Caki2 (cell line): ENCODE measurements around the gene DMAC2L. TPM values are rescaled to one million over a fixed set of nuclear protein-coding genes. Genes with fewer than 3 reads are reported as not detected.
"Not testable (repeated sequence)": the region's sequence is repeated elsewhere in the genome, so short reads cannot be mapped to it uniquely, and the experiment has no call there.

ENCODE experiments used
- DNase-seq: peaks from one replicate; pipeline ENCODE4 v3.0.0-alpha.2; 2015; ENCODE audit warnings: low read depth
- in situ Hi-C: cut with HindIII; loops from 2 replicates; pipeline ENCODE4 v1.10.0; 2016; ENCODE audit warnings: low sequenced_read_pairs, low pct_unique_long_range_greater_than_20kb, mixed read lengths
- total RNA-seq: library from RNA; depleted of rRNA; stranded (reverse); fragments of >200 nt; shearing (Covaris generic); gene quantifications from 2 replicates; pipeline ENCODE4 v1.2.3, GENCODE V29; 2014; ENCODE audit warnings: low replicate concordance; rRNA removed

Gene DMAC2L
- total RNA-seq, 1 experiment from 2014 or later, result 11.2 TPM

DNA sequence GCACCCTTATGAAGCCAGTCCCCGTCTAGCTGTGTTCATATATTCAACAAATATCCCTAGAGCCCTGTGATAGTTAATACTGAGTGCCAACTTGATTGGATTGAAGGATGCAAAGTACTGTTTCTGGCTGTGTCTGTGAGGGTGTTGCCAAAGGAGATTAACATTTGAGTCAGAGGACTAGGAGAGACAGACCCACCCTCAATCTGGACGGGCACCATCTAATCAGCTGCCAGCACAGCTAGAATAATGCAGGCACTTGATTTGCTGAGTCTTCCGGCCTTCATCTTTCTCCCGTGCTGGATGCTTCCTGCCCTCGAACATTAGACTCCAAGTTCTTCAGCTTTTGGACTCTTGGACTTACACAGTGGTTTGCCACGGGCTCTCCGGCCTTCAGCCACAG, 53.4 kb downstream of the DMAC2L start:
- in situ Hi-C loops, result not testable (repeated sequence)

DNA sequence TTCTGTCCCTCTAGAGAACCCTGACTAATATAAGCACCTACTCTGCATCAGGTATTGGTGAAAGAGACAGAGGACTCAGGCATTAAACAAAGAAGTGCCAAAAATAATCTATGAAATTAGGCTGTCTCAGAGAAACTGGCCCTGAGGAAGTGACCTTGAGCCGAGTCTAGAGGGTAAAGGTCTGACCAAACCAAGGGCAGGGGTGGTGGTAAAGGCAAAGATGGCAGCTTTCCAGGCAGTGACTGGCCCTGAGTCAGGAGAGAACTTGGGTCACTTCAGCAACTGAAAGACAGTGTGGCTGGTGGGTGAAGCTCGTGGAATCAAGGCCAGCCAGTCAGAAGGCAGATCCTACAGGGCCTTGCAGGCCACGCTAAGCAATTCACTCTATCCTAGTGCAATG, 54.0 kb downstream of the DMAC2L start:
- in situ Hi-C loops, result no loop called here
- no peak for DNase-seq

More for the DNA sequence above, 53.4 kb downstream of the DMAC2L start:
- DNase-seq, result not testable (repeated sequence)

DNA sequence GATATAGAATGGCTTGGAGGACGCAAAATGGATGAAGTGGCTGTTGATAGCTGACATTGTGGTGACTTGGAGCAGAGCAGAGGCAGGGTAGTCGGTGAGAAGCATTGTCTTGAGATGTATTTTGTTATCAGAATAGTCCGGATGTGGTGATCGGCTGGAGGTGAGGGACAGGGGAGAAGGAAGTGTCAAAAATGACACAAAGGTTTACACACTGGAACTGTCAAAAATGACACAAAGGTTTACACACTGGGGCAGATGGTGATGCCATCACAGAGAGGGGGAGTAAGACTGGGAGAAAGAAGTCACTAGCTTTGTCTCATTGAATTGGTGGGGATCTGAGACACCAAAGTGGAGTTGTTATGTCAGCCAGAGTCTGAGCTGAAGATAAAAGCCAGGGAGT, 54.5 kb downstream of the DMAC2L start:
- in situ Hi-C loops, result no loop called here
- DNase-seq, result no peak

DNA sequence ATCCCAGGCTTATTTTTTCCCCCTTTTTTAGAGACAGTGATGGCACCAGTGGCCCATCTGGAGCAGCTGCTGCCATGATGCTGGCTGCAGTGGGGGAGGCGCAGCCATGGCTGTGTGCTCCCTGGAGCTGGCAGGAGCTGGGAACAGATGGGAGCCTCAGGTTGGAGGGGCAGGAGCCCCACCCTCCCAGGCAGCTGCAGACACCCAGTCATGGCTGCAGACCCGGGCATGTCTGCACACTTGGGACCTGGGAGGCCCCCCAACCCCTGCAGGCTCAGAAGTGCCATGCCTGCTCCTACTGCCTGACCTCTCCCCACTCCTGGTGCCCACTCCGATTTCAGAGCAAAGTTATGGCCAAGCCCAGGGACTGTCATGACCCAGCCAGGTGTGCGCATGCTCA, 59.4 kb downstream of the DMAC2L start:
- in situ Hi-C loops, result no loop called here

GRCh38 chr14:50373959-50374358, 61.8 kb downstream of the DMAC2L start:
- DNase-seq, result no peak
- in situ Hi-C loops, result no loop called here

More for the DNA sequence above, 59.4 kb downstream of the DMAC2L start:
- no peak for DNase-seq

DNA sequence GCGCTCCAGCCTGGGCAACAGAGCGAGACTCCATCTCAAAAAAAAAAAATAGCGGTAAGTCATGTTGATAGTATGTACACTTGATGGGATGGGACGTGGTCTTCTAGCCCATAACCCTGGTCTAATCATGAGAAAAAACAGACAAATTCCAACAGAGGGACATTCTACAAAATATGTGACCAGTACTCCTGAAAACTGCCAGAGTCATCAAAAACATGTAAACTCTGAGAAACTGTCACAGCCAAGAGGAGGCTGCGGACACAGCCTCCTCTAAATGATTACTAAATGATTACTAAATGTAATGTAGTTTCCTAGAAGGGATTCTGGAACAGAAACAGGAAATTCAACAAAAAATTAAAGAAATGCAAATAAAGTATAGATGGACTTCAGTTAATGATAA, 63.6 kb downstream of the DMAC2L start:
- in situ Hi-C loops, result no loop called here
- DNase-seq, result no peak

Other genes with a start within 250 kb of the DMAC2L start
- gene VCPKMT, start 195.8 kb upstream of the DMAC2L start, total RNA-seq, result 5.0 and 5.9 TPM in 2 replicates
- gene SOS2, start 80.7 kb upstream of the DMAC2L start, total RNA-seq, result 9.2 and 13.0 TPM in 2 replicates
- 4.5 and 8.9 TPM in 2 replicates for gene L2HGDH, start 95 bp upstream of the DMAC2L start, total RNA-seq
- gene CDKL1, start 84.6 kb downstream of the DMAC2L start, total RNA-seq, result 86.2 and 123 TPM in 2 replicates
- gene MAP4K5, start 220.2 kb downstream of the DMAC2L start, total RNA-seq, result 72.7 and 101 TPM in 2 replicates
- gene ATL1, start 247.8 kb downstream of the DMAC2L start, total RNA-seq, result 6.3 and 16.2 TPM in 2 replicates